H1 (cell line): ENCODE data around the gene AGAP1.

Experiments
- BACH1 ChIP-seq: IDR thresholded peaks from 2 replicates; pipeline ENCODE4 v1.6.1; 2012; ENCODE audit warnings: low read length, improper control_type of control experiment
- CBX8 ChIP-seq: fragments of 300-800, 300-1000 bp; sonication (generic); IDR thresholded peaks from 2 replicates; pipeline ENCODE4 v1.7.1; 2016; ENCODE audit warnings: low read depth, low read length, borderline replicate concordance
- CTCF ChIP-seq, 3 experiments: IDR thresholded peaks; 1 replicate in 2 of 3; 2 replicates in 1 of 3; pipeline versions ENCODE4 v1.5.1 to v1.6.1; 2011; ENCODE audit warnings: low read length in 3 of 3, mild to moderate bottlenecking in 3 of 3, inconsistent platforms in 2 of 3, low read depth in 1 of 3, moderate library complexity in 1 of 3; ENCODE audit not compliant: insufficient read depth in 1 of 3; ENCODE audit errors: control extremely low read depth in 1 of 3
- EZH2 ChIP-seq: fragments of 200-600 bp; sonication (generic); IDR thresholded peaks from 2 replicates; pipeline ENCODE4 v1.7.1; 2012; ENCODE audit warnings: low read depth, mild to moderate bottlenecking, moderate library complexity, low read length, inconsistent platforms; ENCODE audit not compliant: severe bottlenecking
- MAX ChIP-seq: IDR thresholded peaks from 2 replicates; pipeline ENCODE4 v1.6.1; 2012; ENCODE audit warnings: inconsistent platforms
- POLR2A ChIP-seq, 2 experiments: IDR thresholded peaks; 1 replicate in 1 of 2; 2 replicates in 1 of 2; pipeline ENCODE4 v1.6.1; 2011; ENCODE audit warnings: low read depth in 2 of 2, low read length in 2 of 2, mild to moderate bottlenecking in 2 of 2; ENCODE audit errors: control extremely low read depth in 1 of 2
- RFX5 ChIP-seq: IDR thresholded peaks from 2 replicates; pipeline ENCODE4 v1.6.1; 2011; ENCODE audit warnings: low read depth, low read length, improper control_type of control experiment, borderline replicate concordance
- RXRA ChIP-seq: IDR thresholded peaks from 2 replicates; pipeline ENCODE4 v1.6.1; 2011; ENCODE audit warnings: low read depth, mild to moderate bottlenecking, low read length, moderate library complexity; ENCODE audit not compliant: insufficient read depth
- SP1 ChIP-seq: IDR thresholded peaks from 2 replicates; pipeline ENCODE4 v1.6.1; 2011; ENCODE audit warnings: low read depth, low read length
- TAF1 ChIP-seq: IDR thresholded peaks from 2 replicates; pipeline ENCODE4 v1.6.1; 2011; ENCODE audit warnings: mild to moderate bottlenecking, low read depth, low read length
- YY1 ChIP-seq: IDR thresholded peaks from 2 replicates; pipeline ENCODE4 v1.6.1; 2011; ENCODE audit warnings: low read depth, mild to moderate bottlenecking, low read length
- ZNF274 ChIP-seq: IDR thresholded peaks from 2 replicates; pipeline ENCODE4 v1.7.0; 2012; ENCODE audit warnings: low read length, borderline replicate concordance; ENCODE audit errors: extremely low read depth

- TF ChIP-seq CTCF (IDR thresholded peaks at IDR 0.05; ENCODE audit: control extremely low read depth in 1 of 3, insufficient read depth in 1 of 3, low read depth in 1 of 3, low read length in 3 of 3) (no peak), RXRA (no peak), MAX (no peak), YY1 (no peak), CBX8 (no peak), TAF1 (no peak), BACH1 (no peak), POLR2A (IDR thresholded peaks at IDR 0.05; ENCODE audit: control extremely low read depth in 1 of 2, low read depth in 2 of 2, low read length in 2 of 2) (no peak), SP1 (no peak), RFX5 (no peak), EZH2 (no peak), ZNF274 (no peak)
Observed at GRCh38 chr2:235492850-235493344, 946 bp upstream of the AGAP1 start.
